ENCODE data around the gene RPA1. TPM values are rescaled to one million over a fixed set of nuclear protein-coding genes. Genes with fewer than 3 reads are reported as not detected.

RPA1 gene
- total and polyA plus RNA-seq, 9 of the 15 experiments (the other 6 are each of a cell fraction or from before 2014, with no cell fraction given): 25.2 to 125 (median 47.4) TPM

DNA sequence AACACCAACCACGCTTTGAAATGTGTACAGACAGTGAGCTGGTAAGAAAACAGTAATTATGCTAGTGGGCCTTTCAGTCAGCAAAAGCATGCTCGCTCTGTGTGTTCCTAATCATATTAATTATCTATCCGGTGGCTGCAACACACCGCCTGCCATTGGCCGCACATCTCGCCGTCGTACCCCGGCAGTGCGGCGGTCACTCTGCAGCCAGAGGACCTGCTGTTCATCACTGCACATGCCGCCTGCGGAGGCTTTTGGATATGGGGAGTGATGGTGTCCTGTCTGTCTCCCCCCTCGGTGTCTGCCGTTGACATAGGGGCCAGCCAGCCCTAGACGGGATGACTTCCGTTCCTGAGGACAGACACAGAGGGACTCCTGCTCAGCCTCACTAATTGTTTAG, 68.5 kb downstream of the RPA1 start:
- Histone ChIP-seq H3K36me3 (ENCODE audit: control insufficient read depth, insufficient read depth, low read length) (peaks cover 43% of the 10 kb centered on the region; the same call in 2 of the 3 replicates), H3K79me2 (ENCODE audit: control insufficient read depth, insufficient read depth, low read length) (no peaks in the 10 kb centered on the region), H3K9me1 (ENCODE audit: control insufficient read depth, insufficient read depth, low read length) (no peaks in the 10 kb centered on the region), H3K27ac (ENCODE audit: extremely low read depth, low read depth, low read length) (no peak overlapping the region), H3K4me2 (ENCODE audit: insufficient read depth, low read length) (no peak overlapping the region), H3K4me1 (replicated peaks in 1 of 2; ENCODE audit: control insufficient read depth in 2 of 2, insufficient read depth in 2 of 2, low read length in 2 of 2) (no peaks in the 10 kb centered on the region), H3K27me3 (ENCODE audit: control insufficient read depth in 2 of 2, insufficient read depth in 2 of 2, low read length in 2 of 2) (no peaks in the 10 kb centered on the region; a peak in 1 of 5 replicates), H2AFZ (ENCODE audit: low read depth, low read length) (no peak overlapping the region), H3K9ac (ENCODE audit: insufficient read depth in 1 of 2, low read depth in 2 of 2, low read length in 2 of 2) (no peak overlapping the region), H3K4me3 (no peak overlapping the region), H4K20me1 (replicated peaks; ENCODE audit: control insufficient read depth, insufficient read depth, low read length) (no peaks in the 10 kb centered on the region), H3K9me3 (replicated peaks; ENCODE audit: control insufficient read depth, insufficient read depth, low read depth, low read length) (no peaks in the 10 kb centered on the region)
- BruUV-seq (replicated peaks): no TSS peak
- no peak for TF ChIP-seq ADNP (tag; IDR thresholded peaks at IDR 0.05)
- TF ChIP-seq ZC3H11A (IDR thresholded peaks at IDR 0.05; ENCODE audit: low read depth, low read length): no peak
- no peak for TF ChIP-seq TEAD4 (IDR thresholded peaks at IDR 0.05; ENCODE audit: low read length)
- TF ChIP-seq TEAD4 (CRISPR knock-in tag; IDR thresholded peaks at IDR 0.05; ENCODE audit: borderline replicate concordance): no peak
- TF ChIP-seq SMAD4 (CRISPR knock-in tag; conservative IDR thresholded peaks at IDR 0.05): no peak
- TF ChIP-seq XRCC5 (IDR thresholded peaks at IDR 0.05; ENCODE audit: low read depth, low read length): no peak
- no peak for TF ChIP-seq NR2C2 (CRISPR knock-in tag; IDR thresholded peaks at IDR 0.05)
- TF ChIP-seq NR2C2 (tag; IDR thresholded peaks at IDR 0.05): no peak
- no peak for TF ChIP-seq ZNF717 (CRISPR knock-in tag; IDR thresholded peaks at IDR 0.05)
- TF ChIP-seq, protein P1, sequence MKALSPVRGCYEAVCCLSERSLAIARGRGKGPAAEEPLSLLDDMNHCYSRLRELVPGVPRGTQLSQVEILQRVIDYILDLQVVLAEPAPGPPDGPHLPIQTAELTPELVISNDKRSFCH (CRISPR knock-in tag; IDR thresholded peaks at IDR 0.05): no peak
- TF ChIP-seq, protein P1 (tag; IDR thresholded peaks at IDR 0.05): no peak
- TF ChIP-seq ZNF316 (IDR thresholded peaks at IDR 0.05): no peak
- no peak for TF ChIP-seq SRF (CRISPR knock-in tag; IDR thresholded peaks at IDR 0.05)
- TF ChIP-seq, protein P2, sequence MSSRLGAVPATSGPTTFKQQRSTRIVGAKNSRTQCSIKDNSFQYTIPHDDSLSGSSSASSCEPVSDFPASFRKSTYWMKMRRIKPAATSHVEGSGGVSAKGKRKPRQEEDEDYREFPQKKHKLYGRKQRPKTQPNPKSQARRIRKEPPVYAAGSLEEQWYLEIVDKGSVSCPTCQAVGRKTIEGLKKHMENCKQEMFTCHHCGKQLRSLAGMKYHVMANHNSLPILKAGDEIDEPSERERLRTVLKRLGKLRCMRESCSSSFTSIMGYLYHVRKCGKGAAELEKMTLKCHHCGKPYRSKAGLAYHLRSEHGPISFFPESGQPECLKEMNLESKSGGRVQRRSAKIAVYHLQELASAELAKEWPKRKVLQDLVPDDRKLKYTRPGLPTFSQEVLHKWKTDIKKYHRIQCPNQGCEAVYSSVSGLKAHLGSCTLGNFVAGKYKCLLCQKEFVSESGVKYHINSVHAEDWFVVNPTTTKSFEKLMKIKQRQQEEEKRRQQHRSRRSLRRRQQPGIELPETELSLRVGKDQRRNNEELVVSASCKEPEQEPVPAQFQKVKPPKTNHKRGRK (tag; IDR thresholded peaks at IDR 0.05): no peak
- TF ChIP-seq, protein P3, sequence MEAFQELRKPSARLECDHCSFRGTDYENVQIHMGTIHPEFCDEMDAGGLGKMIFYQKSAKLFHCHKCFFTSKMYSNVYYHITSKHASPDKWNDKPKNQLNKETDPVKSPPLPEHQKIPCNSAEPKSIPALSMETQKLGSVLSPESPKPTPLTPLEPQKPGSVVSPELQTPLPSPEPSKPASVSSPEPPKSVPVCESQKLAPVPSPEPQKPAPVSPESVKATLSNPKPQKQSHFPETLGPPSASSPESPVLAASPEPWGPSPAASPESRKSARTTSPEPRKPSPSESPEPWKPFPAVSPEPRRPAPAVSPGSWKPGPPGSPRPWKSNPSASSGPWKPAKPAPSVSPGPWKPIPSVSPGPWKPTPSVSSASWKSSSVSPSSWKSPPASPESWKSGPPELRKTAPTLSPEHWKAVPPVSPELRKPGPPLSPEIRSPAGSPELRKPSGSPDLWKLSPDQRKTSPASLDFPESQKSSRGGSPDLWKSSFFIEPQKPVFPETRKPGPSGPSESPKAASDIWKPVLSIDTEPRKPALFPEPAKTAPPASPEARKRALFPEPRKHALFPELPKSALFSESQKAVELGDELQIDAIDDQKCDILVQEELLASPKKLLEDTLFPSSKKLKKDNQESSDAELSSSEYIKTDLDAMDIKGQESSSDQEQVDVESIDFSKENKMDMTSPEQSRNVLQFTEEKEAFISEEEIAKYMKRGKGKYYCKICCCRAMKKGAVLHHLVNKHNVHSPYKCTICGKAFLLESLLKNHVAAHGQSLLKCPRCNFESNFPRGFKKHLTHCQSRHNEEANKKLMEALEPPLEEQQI (IDR thresholded peaks at IDR 0.05): no peak
- TF ChIP-seq, protein P4, sequence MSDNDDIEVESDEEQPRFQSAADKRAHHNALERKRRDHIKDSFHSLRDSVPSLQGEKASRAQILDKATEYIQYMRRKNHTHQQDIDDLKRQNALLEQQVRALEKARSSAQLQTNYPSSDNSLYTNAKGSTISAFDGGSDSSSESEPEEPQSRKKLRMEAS (CRISPR knock-in tag; IDR thresholded peaks at IDR 0.05): no peak
- TF ChIP-seq ZNF212 (CRISPR knock-in tag; IDR thresholded peaks at IDR 0.05): no peak
- TF ChIP-seq NRF1 (conservative IDR thresholded peaks at IDR 0.05 in 1 of 2, IDR thresholded peaks at IDR 0.05 in 1 of 2): no peak
- 91% methylated on average over 10 of the region's 17 CpGs for WGBS (ENCODE audit: insufficient coverage, low coverage, missing lambda C conversion rate)
- no peak for DNase-seq (ENCODE audit: extremely low read depth in 1 of 4, low spot score in 3 of 4)
- ATAC-seq: no peak
- ChIA-PET CTCF (ENCODE audit: low intra/inter-chr PET ratio) (no interaction called here), POLR2A (no interaction called here)
- in situ Hi-C loops (cut with MboI): no loop called here
- intact Hi-C loops (cut with micrococcal nuclease): no loop called here
- no peak for FAIRE-seq
